ENCODE measurements around the gene KLK2.

DNA sequence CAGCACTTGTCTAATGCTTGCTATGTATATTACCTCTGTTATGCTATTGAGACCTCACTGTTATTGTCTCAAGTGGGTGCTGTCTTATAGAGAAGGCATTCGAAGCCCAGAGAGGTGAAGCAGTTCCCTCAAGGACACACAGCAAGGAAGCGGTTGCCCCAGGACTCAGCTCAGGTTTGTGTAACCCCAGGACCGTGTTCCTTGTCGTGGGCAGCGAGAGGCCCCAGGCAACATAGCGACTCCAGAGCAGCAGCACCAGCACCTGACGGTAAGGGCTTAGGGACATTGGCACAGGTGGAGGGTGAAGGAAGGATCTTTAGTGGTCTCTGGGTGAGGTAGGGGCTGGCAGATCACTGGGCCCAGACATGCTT is 42.2 kb upstream of the KLK2 start:
- no peak for TF ChIP-seq RAD21 (conservative IDR thresholded peaks at IDR 0.05)
- no peak for TF ChIP-seq POLR2AphosphoS5 (IDR thresholded peaks at IDR 0.05)
- TF ChIP-seq, protein P1, sequence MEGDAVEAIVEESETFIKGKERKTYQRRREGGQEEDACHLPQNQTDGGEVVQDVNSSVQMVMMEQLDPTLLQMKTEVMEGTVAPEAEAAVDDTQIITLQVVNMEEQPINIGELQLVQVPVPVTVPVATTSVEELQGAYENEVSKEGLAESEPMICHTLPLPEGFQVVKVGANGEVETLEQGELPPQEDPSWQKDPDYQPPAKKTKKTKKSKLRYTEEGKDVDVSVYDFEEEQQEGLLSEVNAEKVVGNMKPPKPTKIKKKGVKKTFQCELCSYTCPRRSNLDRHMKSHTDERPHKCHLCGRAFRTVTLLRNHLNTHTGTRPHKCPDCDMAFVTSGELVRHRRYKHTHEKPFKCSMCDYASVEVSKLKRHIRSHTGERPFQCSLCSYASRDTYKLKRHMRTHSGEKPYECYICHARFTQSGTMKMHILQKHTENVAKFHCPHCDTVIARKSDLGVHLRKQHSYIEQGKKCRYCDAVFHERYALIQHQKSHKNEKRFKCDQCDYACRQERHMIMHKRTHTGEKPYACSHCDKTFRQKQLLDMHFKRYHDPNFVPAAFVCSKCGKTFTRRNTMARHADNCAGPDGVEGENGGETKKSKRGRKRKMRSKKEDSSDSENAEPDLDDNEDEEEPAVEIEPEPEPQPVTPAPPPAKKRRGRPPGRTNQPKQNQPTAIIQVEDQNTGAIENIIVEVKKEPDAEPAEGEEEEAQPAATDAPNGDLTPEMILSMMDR (IDR thresholded peaks at IDR 0.05; ENCODE audit: poor library complexity, severe bottlenecking): no peak
- TF ChIP-seq EP300 (conservative IDR thresholded peaks at IDR 0.05; ENCODE audit: poor library complexity, severe bottlenecking): no peak
- TF ChIP-seq EZH2 (IDR thresholded peaks at IDR 0.05; ENCODE audit: borderline replicate concordance, insufficient read depth, low read length, poor library complexity, severe bottlenecking): no peak
- TF ChIP-seq, protein P2, sequence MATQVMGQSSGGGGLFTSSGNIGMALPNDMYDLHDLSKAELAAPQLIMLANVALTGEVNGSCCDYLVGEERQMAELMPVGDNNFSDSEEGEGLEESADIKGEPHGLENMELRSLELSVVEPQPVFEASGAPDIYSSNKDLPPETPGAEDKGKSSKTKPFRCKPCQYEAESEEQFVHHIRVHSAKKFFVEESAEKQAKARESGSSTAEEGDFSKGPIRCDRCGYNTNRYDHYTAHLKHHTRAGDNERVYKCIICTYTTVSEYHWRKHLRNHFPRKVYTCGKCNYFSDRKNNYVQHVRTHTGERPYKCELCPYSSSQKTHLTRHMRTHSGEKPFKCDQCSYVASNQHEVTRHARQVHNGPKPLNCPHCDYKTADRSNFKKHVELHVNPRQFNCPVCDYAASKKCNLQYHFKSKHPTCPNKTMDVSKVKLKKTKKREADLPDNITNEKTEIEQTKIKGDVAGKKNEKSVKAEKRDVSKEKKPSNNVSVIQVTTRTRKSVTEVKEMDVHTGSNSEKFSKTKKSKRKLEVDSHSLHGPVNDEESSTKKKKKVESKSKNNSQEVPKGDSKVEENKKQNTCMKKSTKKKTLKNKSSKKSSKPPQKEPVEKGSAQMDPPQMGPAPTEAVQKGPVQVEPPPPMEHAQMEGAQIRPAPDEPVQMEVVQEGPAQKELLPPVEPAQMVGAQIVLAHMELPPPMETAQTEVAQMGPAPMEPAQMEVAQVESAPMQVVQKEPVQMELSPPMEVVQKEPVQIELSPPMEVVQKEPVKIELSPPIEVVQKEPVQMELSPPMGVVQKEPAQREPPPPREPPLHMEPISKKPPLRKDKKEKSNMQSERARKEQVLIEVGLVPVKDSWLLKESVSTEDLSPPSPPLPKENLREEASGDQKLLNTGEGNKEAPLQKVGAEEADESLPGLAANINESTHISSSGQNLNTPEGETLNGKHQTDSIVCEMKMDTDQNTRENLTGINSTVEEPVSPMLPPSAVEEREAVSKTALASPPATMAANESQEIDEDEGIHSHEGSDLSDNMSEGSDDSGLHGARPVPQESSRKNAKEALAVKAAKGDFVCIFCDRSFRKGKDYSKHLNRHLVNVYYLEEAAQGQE (IDR thresholded peaks at IDR 0.05; ENCODE audit: borderline replicate concordance): no peak
- no peak for TF ChIP-seq TAF1 (IDR thresholded peaks at IDR 0.05; ENCODE audit: low read depth)
- no peak for TF ChIP-seq SMC3 (conservative IDR thresholded peaks at IDR 0.05; ENCODE audit: poor library complexity)

All from neural cell (in vitro differentiated cells).